Trophoblast cell (in vitro differentiated cells and primary cell): ENCODE measurements around the gene ZMYM4.

Experiments
- DNase-seq, 2 donors: peaks; one replicate each; pipeline ENCODE4 v3.0.0-alpha.2; 2016
- H2AFZ ChIP-seq: 2 replicates; pipeline ENCODE4 v1.6.1; 2013; ENCODE audit warnings: low read length, moderate library complexity, mild to moderate bottlenecking; ENCODE audit not compliant: insufficient read depth, poor library complexity
- H2AK5ac ChIP-seq: 2 replicates; pipeline ENCODE4 v1.6.1; 2013; ENCODE audit warnings: mild to moderate bottlenecking, low read length
- H2BK120ac ChIP-seq: 2 replicates; pipeline ENCODE4 v1.6.1; 2013; ENCODE audit warnings: low read length, mild to moderate bottlenecking, moderate library complexity; ENCODE audit not compliant: insufficient read depth, poor library complexity
- H2BK12ac ChIP-seq: 2 replicates; pipeline ENCODE4 v1.6.1; 2013; ENCODE audit warnings: mild to moderate bottlenecking, low read length, moderate library complexity
- H2BK5ac ChIP-seq: 2 replicates; pipeline ENCODE4 v1.6.1; 2013; ENCODE audit warnings: low read length, low read depth, moderate library complexity, mild to moderate bottlenecking; ENCODE audit not compliant: poor library complexity
- H3K14ac ChIP-seq: 2 replicates; pipeline ENCODE4 v1.6.1; 2013; ENCODE audit warnings: mild to moderate bottlenecking, low read length
- H3K18ac ChIP-seq: 2 replicates; pipeline ENCODE4 v1.6.1; 2013; ENCODE audit warnings: mild to moderate bottlenecking, low read length
- H3K23ac ChIP-seq: 2 replicates; pipeline ENCODE4 v1.6.1; 2013; ENCODE audit warnings: low read length
- H3K27ac ChIP-seq: 2 replicates; pipeline ENCODE4 v1.5.1; 2013; ENCODE audit warnings: low read depth, mild to moderate bottlenecking, inconsistent platforms, low read length, moderate library complexity
- H3K27me3 ChIP-seq: 2 replicates; pipeline ENCODE4 v1.6.1; 2013; ENCODE audit warnings: inconsistent platforms, mild to moderate bottlenecking, low read length, moderate library complexity; ENCODE audit not compliant: insufficient read depth
- H3K36me3 ChIP-seq, 2 experiments: 1 replicate in 1 of 2; 2 replicates in 1 of 2; pipeline ENCODE4 v1.6.1; 2013; ENCODE audit warnings: low read length in 2 of 2, mild to moderate bottlenecking in 2 of 2, moderate library complexity in 1 of 2; ENCODE audit not compliant: insufficient read depth in 2 of 2, control insufficient read depth in 1 of 2
- H3K4ac ChIP-seq: 2 replicates; pipeline ENCODE4 v1.6.1; 2013; ENCODE audit warnings: low read depth, mild to moderate bottlenecking, low read length, moderate library complexity
- H3K4me1 ChIP-seq, 2 experiments: 1 replicate in 1 of 2; 2 replicates in 1 of 2; pipeline ENCODE4 v1.6.1; 2013; ENCODE audit warnings: low read length in 2 of 2, mild to moderate bottlenecking in 2 of 2, moderate library complexity in 1 of 2; ENCODE audit not compliant: insufficient read depth in 2 of 2, control insufficient read depth in 1 of 2
- H3K4me2 ChIP-seq: 2 replicates; pipeline ENCODE4 v1.6.1; 2013; ENCODE audit warnings: inconsistent platforms, mild to moderate bottlenecking, low read length, moderate library complexity
- H3K4me3 ChIP-seq: 2 replicates; pipeline ENCODE4 v1.5.1; 2013; ENCODE audit warnings: mild to moderate bottlenecking, low read depth, low read length, inconsistent platforms
- H3K79me1 ChIP-seq: one replicate; pipeline ENCODE4 v1.6.1; 2013; ENCODE audit warnings: low read length
- H3K79me2 ChIP-seq: 2 replicates; pipeline ENCODE4 v1.6.1; 2013; ENCODE audit warnings: low read length, mild to moderate bottlenecking; ENCODE audit not compliant: control insufficient read depth, insufficient read depth, poor library complexity
- H3K9ac ChIP-seq: 2 replicates; pipeline ENCODE4 v1.6.1; 2013; ENCODE audit warnings: mild to moderate bottlenecking, low read length
- H3K9me3 ChIP-seq: 2 replicates; pipeline ENCODE4 v1.6.1; 2013; ENCODE audit warnings: low read depth, mild to moderate bottlenecking, control low read depth, inconsistent platforms, low read length; ENCODE audit not compliant: insufficient read depth
- H4K12ac ChIP-seq: 2 replicates; pipeline ENCODE4 v1.6.1; 2013; ENCODE audit warnings: low read depth, mild to moderate bottlenecking, low read length, moderate library complexity
- H4K8ac ChIP-seq: 2 replicates; pipeline ENCODE4 v1.6.1; 2013; ENCODE audit warnings: low read depth, mild to moderate bottlenecking, low read length, moderate library complexity
- H4K91ac ChIP-seq: one replicate; pipeline ENCODE4 v1.6.1; 2013; ENCODE audit warnings: low read depth, mild to moderate bottlenecking, low read length, moderate library complexity
- WGBS: extraction: QIAGEN DNeasy Blood & Tissue Kit; methylation state at CpG from one replicate; pipeline ENCODE4 v1.1.7; 2013; ENCODE audit warnings: missing lambda C conversion rate; ENCODE audit not compliant: insufficient read length, insufficient coverage; ENCODE audit errors: extremely low coverage; 5-methylcytosine and 5-hydroxymethylcytosine counted together

The ZMYM4 gene

GRCh38 chr1:35369922-35370671 is 101.6 kb downstream of the ZMYM4 start:
- Histone ChIP-seq H4K8ac (no peak overlapping the region), H3K14ac (no peak overlapping the region), H3K9me3 (no peaks in the 10 kb centered on the region), H2AFZ (no peak overlapping the region), H3K4me2 (no peak overlapping the region), H4K91ac (no peak overlapping the region), H3K4ac (no peak overlapping the region), H2BK5ac (no peak overlapping the region), H3K9ac (no peak overlapping the region), H3K36me3 (peaks cover 0 to 7% of the 10 kb centered on the region in 2 experiments), H3K79me2 (no peaks in the 10 kb centered on the region), H3K27me3 (no peaks in the 10 kb centered on the region), H3K27ac (no peak overlapping the region), H3K4me1 (no peaks in the 10 kb centered on the region), H2BK12ac (no peak overlapping the region), H4K12ac (no peak overlapping the region), H3K23ac (no peak overlapping the region), H3K4me3 (no peak overlapping the region), H2BK120ac (no peak overlapping the region), H3K18ac (no peak overlapping the region), H3K79me1 (no peaks in the 10 kb centered on the region), H2AK5ac (no peak overlapping the region)
- no CpG with 5 or more reads among the region's 4 CpGs for WGBS
- peak in 1 of 2 donors; percentile 9 for DNase-seq

- Histone ChIP-seq H2BK12ac (no peak overlapping the region), H3K79me2 (no peaks in the 10 kb centered on the region)
- WGBS: no CpG with 5 or more reads among the region's 4 CpGs
These were observed 103.0 kb downstream of the ZMYM4 start for GRCh38 chr1:35371506-35371905.

GRCh38 chr1:35377555-35377954 is 109.0 kb downstream of the ZMYM4 start:
- Histone ChIP-seq H2BK5ac (no peak overlapping the region), H3K14ac (no peak overlapping the region), H3K23ac (no peak overlapping the region), H3K9me3 (no peaks in the 10 kb centered on the region), H3K4me2 (no peak overlapping the region), H3K4ac (no peak overlapping the region), H2BK12ac (no peak overlapping the region), H3K18ac (no peak overlapping the region), H3K4me1 (no peaks in the 10 kb centered on the region), H2BK120ac (no peak overlapping the region), H3K4me3 (no peak overlapping the region), H3K27ac (no peak overlapping the region), H2AFZ (no peak overlapping the region), H3K9ac (no peak overlapping the region), H3K79me2 (no peaks in the 10 kb centered on the region), H2AK5ac (no peak overlapping the region), H4K8ac (no peak overlapping the region), H3K27me3 (no peaks in the 10 kb centered on the region), H3K79me1 (no peaks in the 10 kb centered on the region), H4K12ac (no peak overlapping the region), H4K91ac (no peak overlapping the region), H3K36me3 (peaks cover 3 to 5% of the 10 kb centered on the region in 2 experiments)
- DNase-seq: no peak

More at GRCh38 chr1:35371506-35371905, 103.0 kb downstream of the ZMYM4 start:
- Histone ChIP-seq H3K9me3 (no peaks in the 10 kb centered on the region), H3K4me1 (no peaks in the 10 kb centered on the region), H3K79me1 (no peaks in the 10 kb centered on the region), H3K27me3 (no peaks in the 10 kb centered on the region), H3K23ac (no peak overlapping the region), H3K18ac (no peak overlapping the region), H2BK5ac (no peak overlapping the region), H2AFZ (no peak overlapping the region), H2BK120ac (no peak overlapping the region), H3K9ac (no peak overlapping the region), H4K12ac (no peak overlapping the region), H3K4ac (no peak overlapping the region), H3K27ac (no peak overlapping the region), H3K36me3 (peaks cover 0 to 7% of the 10 kb centered on the region in 2 experiments), H4K91ac (no peak overlapping the region), H2AK5ac (no peak overlapping the region), H3K14ac (no peak overlapping the region), H4K8ac (no peak overlapping the region), H3K4me3 (no peak overlapping the region), H3K4me2 (no peak overlapping the region)
- DNase-seq: no peak

- Histone ChIP-seq H4K12ac (no peak overlapping the region), H4K91ac (no peak overlapping the region), H3K79me2 (no peaks in the 10 kb centered on the region), H3K4ac (no peak overlapping the region), H3K27ac (no peak overlapping the region), H2BK12ac (no peak overlapping the region), H3K4me2 (no peak overlapping the region), H3K4me1 (no peaks in the 10 kb centered on the region), H3K9me3 (no peaks in the 10 kb centered on the region), H3K23ac (no peak overlapping the region), H3K79me1 (no peaks in the 10 kb centered on the region), H3K27me3 (no peaks in the 10 kb centered on the region), H3K4me3 (no peak overlapping the region), H2AK5ac (no peak overlapping the region), H2AFZ (no peak overlapping the region), H2BK120ac (no peak overlapping the region), H4K8ac (no peak overlapping the region), H3K14ac (no peak overlapping the region), H3K18ac (no peak overlapping the region), H3K9ac (no peak overlapping the region), H2BK5ac (no peak overlapping the region), H3K36me3 (peaks cover 0 to 3% of the 10 kb centered on the region in 2 experiments)
- DNase-seq: no peak
- WGBS: no CpG with 5 or more reads among the region's 16 CpGs
These were observed 111.0 kb downstream of the ZMYM4 start for GRCh38 chr1:35379317-35380000.
